DOHH2 (cell line): ENCODE results near the gene PHAX.
"Not testable (repeated sequence)": the region's sequence is repeated elsewhere in the genome, so short reads cannot be mapped to it uniquely, and the experiment has no call there.

Experiments
- H3F3A ChIP-seq: fragments of 200-600 bp; sonication (generic), shearing (Covaris generic); 2 replicates; pipeline ENCODE4 v1.6.0; 2016; ENCODE audit warnings: antibody characterized with exemption, mild to moderate bottlenecking; ENCODE audit not compliant: control insufficient read depth, insufficient read depth
- H3K27ac ChIP-seq: fragments of 200-600 bp; sonication (generic); 2 replicates; pipeline ENCODE4 v1.5.1; 2014; ENCODE audit warnings: low read depth, mild to moderate bottlenecking, low read length, moderate library complexity
- H3K27me3 ChIP-seq: fragments of 200-600 bp; sonication (generic); 2 replicates; pipeline ENCODE4 v1.6.1; 2014; ENCODE audit warnings: mild to moderate bottlenecking, low read length, mixed read lengths; ENCODE audit not compliant: control insufficient read depth
- H3K36me3 ChIP-seq: fragments of 200-600 bp; sonication (generic); 2 replicates; pipeline ENCODE4 v1.6.1; 2014; ENCODE audit warnings: mild to moderate bottlenecking, low read length, moderate library complexity, mixed read lengths; ENCODE audit not compliant: control insufficient read depth
- H3K4me1 ChIP-seq: fragments of 200-600 bp; sonication (generic); 2 replicates; pipeline ENCODE4 v1.6.1; 2014; ENCODE audit warnings: mild to moderate bottlenecking, low read length, mixed read lengths; ENCODE audit not compliant: control insufficient read depth
- H3K4me2 ChIP-seq: fragments of 200-600 bp; sonication (generic); 2 replicates; pipeline ENCODE4 v1.6.0; 2014; ENCODE audit warnings: mild to moderate bottlenecking, low read length, moderate library complexity
- H3K4me3 ChIP-seq: fragments of 200-600 bp; sonication (generic); 2 replicates; pipeline ENCODE4 v1.5.1; 2014; ENCODE audit warnings: mild to moderate bottlenecking, low read length, mixed read lengths
- H3K79me2 ChIP-seq: fragments of 200-600 bp; sonication (generic); 2 replicates; pipeline ENCODE4 v1.6.1; 2014; ENCODE audit warnings: mild to moderate bottlenecking, low read length, mixed read lengths; ENCODE audit not compliant: control insufficient read depth
- H3K9me2 ChIP-seq: fragments of 200-600 bp; sonication (generic); replicated peaks from 2 replicates; pipeline ENCODE4 v1.6.1; 2014; ENCODE audit warnings: mild to moderate bottlenecking, low read length, mixed read lengths; ENCODE audit not compliant: control insufficient read depth
- H3K9me3 ChIP-seq: fragments of 200-600 bp; sonication (generic); 2 replicates; pipeline ENCODE4 v1.6.1; 2014; ENCODE audit warnings: antibody characterized with exemption, low read length, mixed read lengths; ENCODE audit not compliant: control insufficient read depth, insufficient read depth
- H4K20me1 ChIP-seq: fragments of 200-600 bp; sonication (generic); 2 replicates; pipeline ENCODE4 v1.6.0; 2014; ENCODE audit warnings: low read depth, mild to moderate bottlenecking, antibody characterized with exemption, low read length, moderate library complexity; ENCODE audit not compliant: control insufficient read depth, insufficient read depth
- CTCF ChIP-seq: fragments of 200-600 bp; sonication (generic); IDR thresholded peaks from one replicate; pipeline ENCODE4 v1.5.1; 2014; ENCODE audit warnings: antibody characterized with exemption, mild to moderate bottlenecking, low read depth, low read length; ENCODE audit not compliant: poor library complexity, severe bottlenecking
- EZH2phosphoT487 ChIP-seq: fragments of 200-600 bp; sonication (generic); IDR thresholded peaks from 2 replicates; pipeline ENCODE4 v1.6.1; 2017; ENCODE audit warnings: borderline replicate concordance, mild to moderate bottlenecking, antibody characterized with exemption, low read length, moderate library complexity, mixed read lengths

PHAX gene

GRCh38 chr5:126600631-126601511 lies at the start of gene PHAX:
Gene PHAX, plus strand, starts transcription at chr5:126600947. Its CDS starts 16 bp downstream, at chr5:126600963.
- TF ChIP-seq CTCF = peak; percentile 84
- no peak for TF ChIP-seq EZH2phosphoT487
- Histone ChIP-seq H3K27me3 (no peaks in the 10 kb centered on the region), H3K79me2 (peaks cover 51% of the 10 kb centered on the region), H3K4me1 (peaks cover 44% of the 10 kb centered on the region), H3K27ac (peak within 1 kb of the TSS; percentile 59), H3K36me3 (peaks cover 36% of the 10 kb centered on the region), H3K9me2 (no peaks in the 10 kb centered on the region), H3K9me3 (peaks cover 3% of the 10 kb centered on the region), H3K4me3 (peak within 1 kb of the TSS; percentile 95), H3K4me2 (peak within 1 kb of the TSS; percentile 62), H3F3A (0 out of 2 replicates have a peak, but pooled peaks cover 4% of the 10 kb centered on the region), H4K20me1 (peaks cover 7% of the 10 kb centered on the region; the same call in 1 of the 2 replicates)

- Histone ChIP-seq H3K27me3 (no peaks in the 10 kb centered on the region), H3K4me3 (no peak overlapping the region), H3K9me3 (no peaks in the 10 kb centered on the region), H4K20me1 (no peaks in the 10 kb centered on the region), H3K9me2 (no peaks in the 10 kb centered on the region), H3F3A (no peaks in the 10 kb centered on the region), H3K27ac (no peak overlapping the region), H3K79me2 (no peaks in the 10 kb centered on the region), H3K4me1 (no peaks in the 10 kb centered on the region), H3K4me2 (no peak overlapping the region), H3K36me3 (no peaks in the 10 kb centered on the region)
- TF ChIP-seq CTCF = no peak
These were observed 48.1 kb upstream of the PHAX start for GRCh38 chr5:126552614-126553013.

GRCh38 chr5:126555101-126555500 lies 45.6 kb upstream of the PHAX start:
- not testable (repeated sequence) for H3F3A ChIP-seq, H3K36me3 ChIP-seq, H3K4me3 ChIP-seq

GRCh38 chr5:126561908-126562307 lies 38.8 kb upstream of the PHAX start:
- Histone ChIP-seq H3F3A (no peaks in the 10 kb centered on the region), H3K4me2 (no peak overlapping the region), H3K9me3 (no peaks in the 10 kb centered on the region), H3K79me2 (no peaks in the 10 kb centered on the region), H3K9me2 (no peaks in the 10 kb centered on the region), H3K4me3 (no peak overlapping the region), H3K36me3 (no peaks in the 10 kb centered on the region), H3K4me1 (no peaks in the 10 kb centered on the region), H3K27me3 (no peaks in the 10 kb centered on the region), H3K27ac (no peak overlapping the region), H4K20me1 (no peaks in the 10 kb centered on the region)
- TF ChIP-seq EZH2phosphoT487 = no peak
- no peak for TF ChIP-seq CTCF

More at GRCh38 chr5:126555101-126555500, 45.6 kb upstream of the PHAX start:
- not testable (repeated sequence) for H3K9me3 ChIP-seq, H3K79me2 ChIP-seq, H3K27ac ChIP-seq, H3K9me2 ChIP-seq, H3K4me2 ChIP-seq, H4K20me1 ChIP-seq, H3K27me3 ChIP-seq, H3K4me1 ChIP-seq
